GM23338 (cell line): ENCODE results near the gene ZNF516. TPM values are rescaled to one million over a fixed set of nuclear protein-coding genes. Genes with fewer than 3 reads are reported as not detected.

Experiments
- ATAC-seq: fragments of 200-7000 bp; cut with Tn5 transposase; 3 replicates; pipeline ENCODE4 v1.9.1; 2020
- DNase-seq: peaks from one replicate; pipeline ENCODE4 v3.0.0-alpha.2; 2015; ENCODE audit warnings: low spot score
- H2AFZ ChIP-seq: fragments of 200-600 bp; sonication (generic); 2 replicates; pipeline ENCODE4 v1.8.0; 2016; ENCODE audit warnings: antibody characterized with exemption, mild to moderate bottlenecking, moderate library complexity
- H3F3A ChIP-seq: fragments of 200-600 bp; sonication (generic); replicated peaks from 2 replicates; pipeline ENCODE4 v1.8.0; 2017; ENCODE audit warnings: antibody characterized with exemption, mixed run types, low read depth
- H3K27ac ChIP-seq: fragments of 200-600 bp; sonication (generic); 2 replicates; pipeline ENCODE4 v1.6.1; 2016; ENCODE audit warnings: low read depth
- H3K27me3 ChIP-seq: fragments of 200-600 bp; sonication (generic); 2 replicates; pipeline ENCODE4 v1.8.0; 2016; ENCODE audit warnings: mild to moderate bottlenecking, mixed run types, moderate library complexity; ENCODE audit not compliant: insufficient read depth
- H3K36me3 ChIP-seq: fragments of 200-600 bp; sonication (generic); 2 replicates; pipeline ENCODE4 v1.8.0; 2016; ENCODE audit warnings: mild to moderate bottlenecking; ENCODE audit not compliant: insufficient read depth
- H3K4me1 ChIP-seq: fragments of 200-600 bp; sonication (generic); 2 replicates; pipeline ENCODE4 v1.8.0; 2016; ENCODE audit warnings: mild to moderate bottlenecking, moderate library complexity; ENCODE audit not compliant: insufficient read depth
- H3K4me2 ChIP-seq: fragments of 200-600 bp; sonication (generic); 2 replicates; pipeline ENCODE4 v1.7.1; 2017; ENCODE audit warnings: mixed run types
- H3K4me3 ChIP-seq: fragments of 200-600 bp; sonication (generic); 2 replicates; pipeline ENCODE4 v1.6.1; 2016; ENCODE audit warnings: mixed run types
- H3K79me2 ChIP-seq: fragments of 200-600 bp; sonication (generic); replicated peaks from 2 replicates; pipeline ENCODE4 v1.8.0; 2017; ENCODE audit warnings: mild to moderate bottlenecking; ENCODE audit not compliant: insufficient read depth
- H3K9me2 ChIP-seq: fragments of 200-600 bp; sonication (generic); 2 replicates; pipeline ENCODE4 v1.8.0; 2017; ENCODE audit not compliant: insufficient read depth
- H4K20me1 ChIP-seq: fragments of 200-600 bp; sonication (generic); replicated peaks from 2 replicates; pipeline ENCODE4 v1.8.0; 2017; ENCODE audit warnings: mild to moderate bottlenecking; ENCODE audit not compliant: insufficient read depth
- H3K27ac Mint-ChIP-seq: 2 replicates; pipeline ENCODE4 v1.8.0; 2020; ENCODE audit warnings: inconsistent platforms, mild to moderate bottlenecking, moderate library complexity, mixed read lengths
- H3K27me3 Mint-ChIP-seq: 3 replicates; pipeline ENCODE4 v1.8.0; 2022; ENCODE audit warnings: low read depth, mild to moderate bottlenecking, moderate library complexity, mixed read lengths, inconsistent platforms; ENCODE audit not compliant: insufficient read depth, poor library complexity
- H3K36me3 Mint-ChIP-seq: 3 replicates; pipeline ENCODE4 v1.8.0; 2021; ENCODE audit warnings: low read depth, mild to moderate bottlenecking, inconsistent platforms, moderate library complexity, mixed read lengths
- H3K4me1 Mint-ChIP-seq: 3 replicates; pipeline ENCODE4 v1.8.0; 2020; ENCODE audit warnings: mild to moderate bottlenecking, inconsistent platforms, mixed read lengths
- H3K4me3 Mint-ChIP-seq: 3 replicates; pipeline ENCODE4 v1.8.0; 2021; ENCODE audit warnings: moderate library complexity, mild to moderate bottlenecking, inconsistent platforms, mixed read lengths
- H3K9me3 Mint-ChIP-seq: 3 replicates; pipeline ENCODE4 v1.8.0; 2020; ENCODE audit warnings: moderate library complexity, mild to moderate bottlenecking, inconsistent platforms, mixed read lengths
- CREB1 ChIP-seq: fragments of 250-450 bp; sonication (Bioruptor Pico); IDR thresholded peaks from 2 replicates; pipeline ENCODE4 v1.5.0; 2020; ENCODE audit warnings: low read depth, mild to moderate bottlenecking, moderate library complexity
- CTCF ChIP-seq, 2 experiments: fragments of 200-600 bp in 1 of 2; sonication (generic) in 1 of 2; conservative IDR thresholded peaks; 2 replicates each; pipeline versions ENCODE4 v1.5.1 to v1.6.1; 2016 to 2017; ENCODE audit warnings: antibody characterized with exemption in 2 of 2, low read depth in 2 of 2, mild to moderate bottlenecking in 2 of 2, moderate library complexity in 1 of 2
- ETS1 ChIP-seq: IDR thresholded peaks from 2 replicates; pipeline ENCODE4 v1.6.1; 2016; ENCODE audit warnings: antibody characterized with exemption
- EZH2 ChIP-seq: fragments of 200-600 bp; sonication (generic); IDR thresholded peaks from one replicate; pipeline ENCODE4 v1.8.0; 2017; ENCODE audit warnings: antibody characterized with exemption, mild to moderate bottlenecking, low read depth; ENCODE audit not compliant: unreplicated experiment
- EZH2phosphoT487 ChIP-seq: fragments of 200-600 bp; sonication (generic); IDR thresholded peaks from one replicate; pipeline ENCODE4 v1.8.1; 2018; ENCODE audit warnings: antibody characterized with exemption; ENCODE audit not compliant: unreplicated experiment
- JUNB ChIP-seq: IDR thresholded peaks from one replicate; pipeline ENCODE4 v1.6.1; 2016; ENCODE audit warnings: antibody characterized with exemption; ENCODE audit not compliant: unreplicated experiment
- NANOG ChIP-seq: IDR thresholded peaks from 2 replicates; pipeline ENCODE4 v1.6.1; 2016; ENCODE audit warnings: antibody characterized with exemption, borderline replicate concordance
- POLR2AphosphoS5 ChIP-seq: IDR thresholded peaks from 2 replicates; pipeline ENCODE4 v1.6.1; 2016; ENCODE audit warnings: antibody characterized with exemption, low read depth
- STAT1 ChIP-seq: IDR thresholded peaks from one replicate; pipeline ENCODE4 v1.6.1; 2016; ENCODE audit warnings: antibody characterized with exemption; ENCODE audit not compliant: unreplicated experiment
- ZNF114 ChIP-seq: fragments of 250-450 bp; sonication (Bioruptor Pico); IDR thresholded peaks from 2 replicates; pipeline ENCODE4 v1.5.0; 2020; ENCODE audit warnings: mild to moderate bottlenecking, moderate library complexity
- ZNF331 ChIP-seq: fragments of 250-450 bp; sonication (Bioruptor Pico); IDR thresholded peaks from 2 replicates; pipeline ENCODE4 v1.5.0; 2020; ENCODE audit warnings: low read depth, mild to moderate bottlenecking, moderate library complexity
- polyA plus RNA-seq: library from polyadenylated mRNA; unstranded; fragments of >200 nt; fragmentation: Nextera tagmentation; extraction: Ambion mirVana; gene quantifications from 2 replicates; pipeline ENCODE4 v1.2.1, GENCODE V29; 2016
- total RNA-seq: library from RNA; depleted of rRNA; stranded (reverse); fragments of >200 nt; shearing (Covaris generic); gene quantifications from 2 replicates; pipeline ENCODE4 v1.2.3, GENCODE V29; 2014
- TF ChIP-seq, protein P1 (sequence below): fragments of 250-450 bp; sonication (Bioruptor Pico); IDR thresholded peaks from 2 replicates; pipeline ENCODE4 v1.5.0; 2020; ENCODE audit warnings: mild to moderate bottlenecking, moderate library complexity
- TF ChIP-seq, protein P2 (sequence below): IDR thresholded peaks from one replicate; pipeline ENCODE4 v1.6.1; 2018; ENCODE audit warnings: antibody characterized with exemption; ENCODE audit not compliant: unreplicated experiment

The ZNF516 gene
- total and polyA plus RNA-seq, 2 experiments from 2014 or later, result 11.9 to 24.2 TPM

GRCh38 chr18:76507830-76508385 is 12.9 kb upstream of the ZNF516 start:
- H3K4me1 ChIP-seq, result peaks cover 12% of the 10 kb centered on the region
- H3K4me2 ChIP-seq, result no peak overlapping the region
- H3K36me3 ChIP-seq, result no peaks in the 10 kb centered on the region
- H3K27me3 ChIP-seq, result no peaks in the 10 kb centered on the region
- H3K9me2 ChIP-seq, result no peaks in the 10 kb centered on the region
- TF ChIP-seq NANOG (no peak), JUNB (no peak), EZH2phosphoT487 (no peak), ZNF114 (CRISPR knock-in tag) (no peak), ZNF331 (CRISPR knock-in tag) (no peak), CREB1 (no peak), ETS1 (no peak), EZH2 (no peak), CTCF (conservative IDR thresholded peaks at IDR 0.05; ENCODE audit: low read depth in 2 of 2) (no peak), POLR2AphosphoS5 (no peak), STAT1 (no peak)
- TF ChIP-seq, protein P1, sequence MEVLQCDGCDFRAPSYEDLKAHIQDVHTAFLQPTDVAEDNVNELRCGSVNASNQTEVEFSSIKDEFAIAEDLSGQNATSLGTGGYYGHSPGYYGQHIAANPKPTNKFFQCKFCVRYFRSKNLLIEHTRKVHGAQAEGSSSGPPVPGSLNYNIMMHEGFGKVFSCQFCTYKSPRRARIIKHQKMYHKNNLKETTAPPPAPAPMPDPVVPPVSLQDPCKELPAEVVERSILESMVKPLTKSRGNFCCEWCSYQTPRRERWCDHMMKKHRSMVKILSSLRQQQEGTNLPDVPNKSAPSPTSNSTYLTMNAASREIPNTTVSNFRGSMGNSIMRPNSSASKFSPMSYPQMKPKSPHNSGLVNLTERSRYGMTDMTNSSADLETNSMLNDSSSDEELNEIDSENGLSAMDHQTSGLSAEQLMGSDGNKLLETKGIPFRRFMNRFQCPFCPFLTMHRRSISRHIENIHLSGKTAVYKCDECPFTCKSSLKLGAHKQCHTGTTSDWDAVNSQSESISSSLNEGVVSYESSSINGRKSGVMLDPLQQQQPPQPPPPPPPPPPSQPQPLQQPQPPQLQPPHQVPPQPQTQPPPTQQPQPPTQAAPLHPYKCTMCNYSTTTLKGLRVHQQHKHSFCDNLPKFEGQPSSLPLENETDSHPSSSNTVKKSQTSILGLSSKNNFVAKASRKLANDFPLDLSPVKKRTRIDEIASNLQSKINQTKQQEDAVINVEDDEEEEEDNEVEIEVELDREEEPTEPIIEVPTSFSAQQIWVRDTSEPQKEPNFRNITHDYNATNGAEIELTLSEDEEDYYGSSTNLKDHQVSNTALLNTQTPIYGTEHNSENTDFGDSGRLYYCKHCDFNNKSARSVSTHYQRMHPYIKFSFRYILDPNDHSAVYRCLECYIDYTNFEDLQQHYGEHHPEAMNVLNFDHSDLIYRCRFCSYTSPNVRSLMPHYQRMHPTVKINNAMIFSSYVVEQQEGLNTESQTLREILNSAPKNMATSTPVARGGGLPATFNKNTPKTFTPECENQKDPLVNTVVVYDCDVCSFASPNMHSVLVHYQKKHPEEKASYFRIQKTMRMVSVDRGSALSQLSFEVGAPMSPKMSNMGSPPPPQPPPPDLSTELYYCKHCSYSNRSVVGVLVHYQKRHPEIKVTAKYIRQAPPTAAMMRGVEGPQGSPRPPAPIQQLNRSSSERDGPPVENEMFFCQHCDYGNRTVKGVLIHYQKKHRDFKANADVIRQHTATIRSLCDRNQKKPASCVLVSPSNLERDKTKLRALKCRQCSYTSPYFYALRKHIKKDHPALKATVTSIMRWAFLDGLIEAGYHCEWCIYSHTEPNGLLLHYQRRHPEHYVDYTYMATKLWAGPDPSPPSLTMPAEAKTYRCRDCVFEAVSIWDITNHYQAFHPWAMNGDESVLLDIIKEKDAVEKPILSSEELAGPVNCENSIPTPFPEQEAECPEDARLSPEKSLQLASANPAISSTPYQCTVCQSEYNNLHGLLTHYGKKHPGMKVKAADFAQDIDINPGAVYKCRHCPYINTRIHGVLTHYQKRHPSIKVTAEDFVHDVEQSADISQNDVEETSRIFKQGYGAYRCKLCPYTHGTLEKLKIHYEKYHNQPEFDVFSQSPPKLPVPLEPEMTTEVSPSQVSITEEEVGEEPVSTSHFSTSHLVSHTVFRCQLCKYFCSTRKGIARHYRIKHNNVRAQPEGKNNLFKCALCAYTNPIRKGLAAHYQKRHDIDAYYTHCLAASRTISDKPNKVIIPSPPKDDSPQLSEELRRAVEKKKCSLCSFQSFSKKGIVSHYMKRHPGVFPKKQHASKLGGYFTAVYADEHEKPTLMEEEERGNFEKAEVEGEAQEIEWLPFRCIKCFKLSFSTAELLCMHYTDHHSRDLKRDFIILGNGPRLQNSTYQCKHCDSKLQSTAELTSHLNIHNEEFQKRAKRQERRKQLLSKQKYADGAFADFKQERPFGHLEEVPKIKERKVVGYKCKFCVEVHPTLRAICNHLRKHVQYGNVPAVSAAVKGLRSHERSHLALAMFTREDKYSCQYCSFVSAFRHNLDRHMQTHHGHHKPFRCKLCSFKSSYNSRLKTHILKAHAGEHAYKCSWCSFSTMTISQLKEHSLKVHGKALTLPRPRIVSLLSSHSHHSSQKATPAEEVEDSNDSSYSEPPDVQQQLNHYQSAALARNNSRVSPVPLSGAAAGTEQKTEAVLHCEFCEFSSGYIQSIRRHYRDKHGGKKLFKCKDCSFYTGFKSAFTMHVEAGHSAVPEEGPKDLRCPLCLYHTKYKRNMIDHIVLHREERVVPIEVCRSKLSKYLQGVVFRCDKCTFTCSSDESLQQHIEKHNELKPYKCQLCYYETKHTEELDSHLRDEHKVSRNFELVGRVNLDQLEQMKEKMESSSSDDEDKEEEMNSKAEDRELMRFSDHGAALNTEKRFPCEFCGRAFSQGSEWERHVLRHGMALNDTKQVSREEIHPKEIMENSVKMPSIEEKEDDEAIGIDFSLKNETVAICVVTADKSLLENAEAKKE, result no peak
- TF ChIP-seq, protein P2, sequence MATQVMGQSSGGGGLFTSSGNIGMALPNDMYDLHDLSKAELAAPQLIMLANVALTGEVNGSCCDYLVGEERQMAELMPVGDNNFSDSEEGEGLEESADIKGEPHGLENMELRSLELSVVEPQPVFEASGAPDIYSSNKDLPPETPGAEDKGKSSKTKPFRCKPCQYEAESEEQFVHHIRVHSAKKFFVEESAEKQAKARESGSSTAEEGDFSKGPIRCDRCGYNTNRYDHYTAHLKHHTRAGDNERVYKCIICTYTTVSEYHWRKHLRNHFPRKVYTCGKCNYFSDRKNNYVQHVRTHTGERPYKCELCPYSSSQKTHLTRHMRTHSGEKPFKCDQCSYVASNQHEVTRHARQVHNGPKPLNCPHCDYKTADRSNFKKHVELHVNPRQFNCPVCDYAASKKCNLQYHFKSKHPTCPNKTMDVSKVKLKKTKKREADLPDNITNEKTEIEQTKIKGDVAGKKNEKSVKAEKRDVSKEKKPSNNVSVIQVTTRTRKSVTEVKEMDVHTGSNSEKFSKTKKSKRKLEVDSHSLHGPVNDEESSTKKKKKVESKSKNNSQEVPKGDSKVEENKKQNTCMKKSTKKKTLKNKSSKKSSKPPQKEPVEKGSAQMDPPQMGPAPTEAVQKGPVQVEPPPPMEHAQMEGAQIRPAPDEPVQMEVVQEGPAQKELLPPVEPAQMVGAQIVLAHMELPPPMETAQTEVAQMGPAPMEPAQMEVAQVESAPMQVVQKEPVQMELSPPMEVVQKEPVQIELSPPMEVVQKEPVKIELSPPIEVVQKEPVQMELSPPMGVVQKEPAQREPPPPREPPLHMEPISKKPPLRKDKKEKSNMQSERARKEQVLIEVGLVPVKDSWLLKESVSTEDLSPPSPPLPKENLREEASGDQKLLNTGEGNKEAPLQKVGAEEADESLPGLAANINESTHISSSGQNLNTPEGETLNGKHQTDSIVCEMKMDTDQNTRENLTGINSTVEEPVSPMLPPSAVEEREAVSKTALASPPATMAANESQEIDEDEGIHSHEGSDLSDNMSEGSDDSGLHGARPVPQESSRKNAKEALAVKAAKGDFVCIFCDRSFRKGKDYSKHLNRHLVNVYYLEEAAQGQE, result no peak
- H2AFZ ChIP-seq, result no peak overlapping the region
- peaks cover 14% of the 10 kb centered on the region for H3K4me1 Mint-ChIP-seq
- H3K9me3 Mint-ChIP-seq, result no peaks in the 10 kb centered on the region; the same call in 2 of the 3 replicates
- no peak overlapping the region for H3K4me3 ChIP-seq
- no peak overlapping the region for H3K27ac Mint-ChIP-seq
- no peaks in the 10 kb centered on the region for H3K36me3 Mint-ChIP-seq
- no peaks in the 10 kb centered on the region for H3F3A ChIP-seq
- no peak overlapping the region for H3K27ac ChIP-seq
- H3K79me2 ChIP-seq, result no peaks in the 10 kb centered on the region
- no peak for DNase-seq
- no peak for ATAC-seq
- H4K20me1 ChIP-seq, result no peaks in the 10 kb centered on the region
- peaks cover 13% of the 10 kb centered on the region for H3K27me3 Mint-ChIP-seq
- H3K4me3 Mint-ChIP-seq, result no peak overlapping the region
